ENCODE results near the gene RET. TPM values are rescaled to one million over a fixed set of nuclear protein-coding genes. Genes with fewer than 3 reads are reported as not detected.

The RET gene
- total and polyA plus RNA-seq, 2 of the 8 experiments (the other 6 are each of a cell fraction or from before 2014, with no cell fraction given): 6.7 to 8.4 TPM

DNA sequence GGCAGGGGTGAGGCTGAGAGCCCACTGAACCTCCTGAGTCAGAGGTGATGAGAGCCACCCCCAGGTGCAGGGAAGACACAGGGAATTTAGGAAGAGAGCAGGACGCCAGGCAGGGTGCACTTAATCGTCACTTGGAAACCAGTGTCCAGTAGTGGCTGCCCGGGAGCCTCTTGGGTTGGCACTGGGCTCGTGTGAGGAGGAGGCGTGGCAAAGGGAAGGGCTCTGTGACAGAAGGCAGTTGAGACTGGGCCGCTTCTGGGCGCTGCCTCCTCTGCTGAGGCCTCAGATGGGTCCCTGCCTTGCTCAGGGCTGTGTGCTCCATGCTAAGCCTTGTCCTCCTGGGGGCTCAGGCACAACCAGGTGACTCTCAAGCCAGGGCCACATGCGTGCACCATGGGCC, 13.3 kb downstream of the RET start:
- FAIRE-seq: no peak
- H3K4me2 ChIP-seq (ENCODE audit: insufficient read depth in 1 of 2, low read depth in 2 of 2, low read length in 2 of 2): no peak overlapping the region
- POLR2A ChIA-PET (ENCODE audit: partially characterized antibody): no interaction called here
- peaks cover 0 to 8% of the 10 kb centered on the region in 2 experiments for H4K20me1 ChIP-seq (replicated peaks in 1 of 2; ENCODE audit: control insufficient read depth in 1 of 2, insufficient read depth in 2 of 2, low read length in 2 of 2)
- peaks cover 2% of the 10 kb centered on the region; the same call in 1 of the 2 replicates for H3K79me1 ChIP-seq (ENCODE audit: low read depth, low read length)
- H2BK12ac ChIP-seq (ENCODE audit: low read depth, low read length): no peak overlapping the region
- H4K5ac ChIP-seq (ENCODE audit: insufficient read length, low read depth, low read length): no peak overlapping the region
- TF ChIP-seq E2F6 (IDR thresholded peaks at IDR 0.05) (no peak), CHD2 (IDR thresholded peaks at IDR 0.05; ENCODE audit: low read length) (no peak), EGR1 (IDR thresholded peaks at IDR 0.05; ENCODE audit: borderline replicate concordance, low read depth, low read length) (no peak), NRF1 (IDR thresholded peaks at IDR 0.05; ENCODE audit: low read depth, low read length) (no peak), GTF2F1 (IDR thresholded peaks at IDR 0.05; ENCODE audit: borderline replicate concordance, low read depth, low read length) (no peak), SIN3A (conservative IDR thresholded peaks at IDR 0.05 in 1 of 2, IDR thresholded peaks at IDR 0.05 in 1 of 2; ENCODE audit: low read depth in 1 of 2, low read length in 2 of 2) (no peak), ZNF274 (IDR thresholded peaks at IDR 0.05; ENCODE audit: borderline replicate concordance, extremely low read depth, low read length) (no peak), KDM4A (IDR thresholded peaks at IDR 0.05; ENCODE audit: low read depth, low read length, severe bottlenecking) (no peak), TAF7 (optimal IDR thresholded peaks at IDR 0.05; ENCODE audit: borderline replicate concordance, low read depth, low read length) (no peak), CBX5 (IDR thresholded peaks at IDR 0.05; ENCODE audit: low read depth, low read length) (no peak), POLR2A (IDR thresholded peaks at IDR 0.05; ENCODE audit: control extremely low read depth in 1 of 2, low read depth in 2 of 2, low read length in 2 of 2) (no peak), NANOG (IDR thresholded peaks at IDR 0.05; ENCODE audit: insufficient read depth, low read depth, low read length, poor library complexity, severe bottlenecking) (no peak), SAP30 (IDR thresholded peaks at IDR 0.05; ENCODE audit: insufficient read depth, insufficient replicate concordance, low read length) (no peak)
- no peak overlapping the region for H3K27ac ChIP-seq (ENCODE audit: low read depth, low read length)
- H3K4me1 ChIP-seq (replicated peaks in 1 of 4; ENCODE audit: control insufficient read depth in 3 of 4, insufficient read depth in 4 of 4, low read length in 3 of 4): peaks cover 0 to 6% (median 3%) of the 10 kb centered on the region in 4 experiments; a peak in 2 of 7 replicates
- no peak overlapping the region for H3K4ac ChIP-seq (replicated peaks; ENCODE audit: insufficient read length, low read depth, low read length)
- H2BK5ac ChIP-seq (ENCODE audit: low read depth, low read length): no peak overlapping the region
- no peak overlapping the region for H3K4me3 ChIP-seq (ENCODE audit: extremely low read depth in 1 of 4, insufficient read depth in 2 of 4, low read depth in 3 of 4, low read length in 4 of 4)
- H4K8ac ChIP-seq (ENCODE audit: extremely low read depth, insufficient read depth, low read length): no peak overlapping the region; the same call in 1 of the 2 replicates
- H3K23me2 ChIP-seq (ENCODE audit: low read depth, low read length): peaks cover 7% of the 10 kb centered on the region; the same call in 1 of the 2 replicates
- no peak overlapping the region for H2AFZ ChIP-seq (ENCODE audit: low read length)
- no peak overlapping the region for H2AK5ac ChIP-seq (ENCODE audit: low read depth, low read length)
- H3K79me2 ChIP-seq (ENCODE audit: control insufficient read depth in 1 of 2, insufficient read depth in 2 of 2, low read length in 2 of 2): no peaks in the 10 kb centered on the region
- no peak overlapping the region for H2BK20ac ChIP-seq (ENCODE audit: low read length)
- CTCF ChIA-PET (ENCODE audit: partially characterized antibody): interaction anchor here (5.1 kb wide), 1 partner anchor 11 kb away, joined by 28 read pairs; no protein-coding TSS in a partner anchor
- no peaks in the 10 kb centered on the region for H3K36me3 ChIP-seq (ENCODE audit: control insufficient read depth in 2 of 4, insufficient read depth in 4 of 4, low read length in 3 of 4)
- no peak overlapping the region for H2BK15ac ChIP-seq (ENCODE audit: low read length)
- H3K18ac ChIP-seq (ENCODE audit: extremely low read depth, low read length): no peak overlapping the region; the same call in 1 of the 2 replicates
- H3K23ac ChIP-seq (ENCODE audit: insufficient read length): no peak overlapping the region
- WGBS, 2 experiments (ENCODE audit: extremely low coverage in 1 of 2, insufficient coverage in 1 of 2, insufficient read length in 1 of 2, insufficient replicate concordance in 2 of 2, low coverage in 1 of 2, low lambda C conversion rate in 2 of 2, missing lambda C conversion rate in 1 of 2): 82% methylated on average over 7 of the region's 8 CpGs; no CpG with 5 or more reads in 1 of the 2 experiments
- no peak overlapping the region for H2BK120ac ChIP-seq (replicated peaks; ENCODE audit: low read depth, low read length)
- H3K9me3 ChIP-seq (ENCODE audit: insufficient read depth in 2 of 2, low read depth in 1 of 2, low read length in 1 of 2): no peaks in the 10 kb centered on the region
- H3K56ac ChIP-seq (replicated peaks; ENCODE audit: insufficient read length, low read depth, low read length): no peak overlapping the region
- no peak overlapping the region for H3K9ac ChIP-seq (replicated peaks in 1 of 4; ENCODE audit: extremely low read depth in 1 of 4, low read depth in 3 of 4, low read length in 3 of 4)
- DNase-seq (ENCODE audit: low read depth in 1 of 2, low spot score in 2 of 2): no peak
- H3K27me3 ChIP-seq (replicated peaks in 1 of 4; ENCODE audit: control insufficient read depth in 3 of 4, extremely low read depth in 1 of 4, insufficient read depth in 3 of 4, low read length in 3 of 4): no peaks in the 10 kb centered on the region; a peak in 1 of 7 replicates
- H3K14ac ChIP-seq (ENCODE audit: insufficient read length): no peak overlapping the region
- no peak overlapping the region for H4K91ac ChIP-seq (replicated peaks; ENCODE audit: insufficient read length, low read length)

Data from H1 (cell line).